ENCODE measurements around the gene RALGAPA1. TPM values are rescaled to one million over a fixed set of nuclear protein-coding genes. Genes with fewer than 3 reads are reported as not detected.

Gene RALGAPA1
- polyA plus RNA-seq, 1 donor (not counting 4 experiments of a cell fraction or from before 2014, with no cell fraction given), result 12.1 TPM

- H3K4me3 ChIP-seq (ENCODE audit: control insufficient read depth in 2 of 3, extremely low read depth in 1 of 3, insufficient read depth in 2 of 3, low read depth in 1 of 3, low read length in 3 of 3), result no peak overlapping the region
- no peaks in the 10 kb centered on the region for H3K79me2 ChIP-seq (ENCODE audit: control insufficient read depth, insufficient read depth, low read length)
- no peaks in the 10 kb centered on the region for H3K9me3 ChIP-seq (ENCODE audit: control insufficient read depth, low read depth, low read length)
- H3K9ac ChIP-seq (ENCODE audit: control insufficient read depth, extremely low read depth, insufficient read depth, low read length), result no peak overlapping the region
- no peak for TF ChIP-seq EZH2 (IDR thresholded peaks at IDR 0.05; ENCODE audit: low read length)
- TF ChIP-seq CTCF (optimal IDR thresholded peaks at IDR 0.05 in 1 of 3, IDR thresholded peaks at IDR 0.05 in 1 of 3, conservative IDR thresholded peaks at IDR 0.05 in 1 of 3; ENCODE audit: extremely low read depth in 1 of 3, insufficient read depth in 2 of 3, low read length in 3 of 3), result no peak
- H3K9me1 ChIP-seq (ENCODE audit: control insufficient read depth, extremely low read depth, insufficient read depth, low read length), result no peaks in the 10 kb centered on the region
- no peak overlapping the region for H3K27ac ChIP-seq (ENCODE audit: control insufficient read depth, insufficient read depth, low read length)
- dilution Hi-C loops (cut with MboI; ENCODE audit: extremely low pct_ligation_motif_present, low sequenced_read_pairs), result no loop called here
- no peak for FAIRE-seq
- no peak for DNase-seq (ENCODE audit: low read depth, low spot score)
- H3K36me3 ChIP-seq (ENCODE audit: control insufficient read depth in 2 of 2, extremely low read depth in 1 of 2, insufficient read depth in 2 of 2, low read length in 2 of 2), result no peaks in the 10 kb centered on the region
- H2AFZ ChIP-seq (ENCODE audit: control insufficient read depth, low read length), result no peak overlapping the region
- H3K27me3 ChIP-seq (ENCODE audit: control insufficient read depth, extremely low read depth, insufficient read depth, low read length), result no peaks in the 10 kb centered on the region
- no peak overlapping the region for H3K4me2 ChIP-seq (ENCODE audit: control insufficient read depth, extremely low read depth, insufficient read depth, low read depth, low read length)
- no peaks in the 10 kb centered on the region for H4K20me1 ChIP-seq (ENCODE audit: control insufficient read depth, extremely low read depth, insufficient read depth, low read length)
- no peaks in the 10 kb centered on the region for H3K4me1 ChIP-seq (ENCODE audit: control insufficient read depth, extremely low read depth, insufficient read depth, low read length)
These were observed 232.8 kb downstream of the RALGAPA1 start for GRCh38 chr14:35576260-35576659.

- Histone ChIP-seq H3K79me2 (ENCODE audit: control insufficient read depth, insufficient read depth, low read length) (no peaks in the 10 kb centered on the region), H3K9ac (ENCODE audit: control insufficient read depth, extremely low read depth, insufficient read depth, low read length) (no peak overlapping the region), H3K27me3 (ENCODE audit: control insufficient read depth, extremely low read depth, insufficient read depth, low read length) (no peaks in the 10 kb centered on the region), H3K4me1 (ENCODE audit: control insufficient read depth, extremely low read depth, insufficient read depth, low read length) (no peaks in the 10 kb centered on the region), H3K9me1 (ENCODE audit: control insufficient read depth, extremely low read depth, insufficient read depth, low read length) (no peaks in the 10 kb centered on the region), H3K4me3 (ENCODE audit: control insufficient read depth in 2 of 3, extremely low read depth in 1 of 3, insufficient read depth in 2 of 3, low read depth in 1 of 3, low read length in 3 of 3) (no peak overlapping the region), H3K36me3 (ENCODE audit: control insufficient read depth in 2 of 2, extremely low read depth in 1 of 2, insufficient read depth in 2 of 2, low read length in 2 of 2) (no peaks in the 10 kb centered on the region), H3K27ac (ENCODE audit: control insufficient read depth, insufficient read depth, low read length) (no peak overlapping the region), H2AFZ (ENCODE audit: control insufficient read depth, low read length) (no peak overlapping the region), H4K20me1 (ENCODE audit: control insufficient read depth, extremely low read depth, insufficient read depth, low read length) (no peaks in the 10 kb centered on the region), H3K4me2 (ENCODE audit: control insufficient read depth, extremely low read depth, insufficient read depth, low read depth, low read length) (no peak overlapping the region), H3K9me3 (ENCODE audit: control insufficient read depth, low read depth, low read length) (no peaks in the 10 kb centered on the region)
- dilution Hi-C loops (cut with MboI; ENCODE audit: extremely low pct_ligation_motif_present, low sequenced_read_pairs), result no loop called here
- FAIRE-seq (no peak), DNase-seq (ENCODE audit: low read depth, low spot score) (no peak)
- TF ChIP-seq CTCF (optimal IDR thresholded peaks at IDR 0.05 in 1 of 3, IDR thresholded peaks at IDR 0.05 in 1 of 3, conservative IDR thresholded peaks at IDR 0.05 in 1 of 3; ENCODE audit: extremely low read depth in 1 of 3, insufficient read depth in 2 of 3, low read length in 3 of 3) (no peak), EZH2 (IDR thresholded peaks at IDR 0.05; ENCODE audit: low read length) (no peak)
These were observed 235.2 kb downstream of the RALGAPA1 start for GRCh38 chr14:35573911-35574310.
